Small intestine (tissue), 7 donors: ENCODE data around the gene ROR1. TPM values are rescaled to one million over a fixed set of nuclear protein-coding genes. Genes with fewer than 3 reads are reported as not detected.

Experiments used
- DNase-seq, 2 donors: peaks; one replicate each; pipeline versions ENCODE4 v3.0.0 to v3.0.0-alpha.2; 2013
- FAIRE-seq: peaks from 2 replicates; lab custom pipeline; 2012; peaks lifted over from hg19 to GRCh38; lab: Jason Lieb, UNC
- H3K27ac ChIP-seq, 3 donors: one replicate each; pipeline ENCODE4 v1.5.1; 2013; ENCODE audit warnings: low read length in 2 of 3, mild to moderate bottlenecking in 2 of 3, control low read depth in 1 of 3, inconsistent platforms in 1 of 3, low read depth in 1 of 3, moderate library complexity in 1 of 3
- H3K27me3 ChIP-seq, 3 donors: one replicate each; pipeline ENCODE4 v1.6.1; 2013; ENCODE audit warnings: low read length in 3 of 3, inconsistent platforms in 1 of 3; ENCODE audit not compliant: control insufficient read depth in 3 of 3, insufficient read depth in 3 of 3
- H3K36me3 ChIP-seq, 3 donors: one replicate each; pipeline ENCODE4 v1.6.1; 2013; ENCODE audit warnings: low read length in 3 of 3, inconsistent platforms in 1 of 3, low read depth in 1 of 3, mild to moderate bottlenecking in 1 of 3, moderate library complexity in 1 of 3; ENCODE audit not compliant: control insufficient read depth in 3 of 3, insufficient read depth in 2 of 3
- H3K4me1 ChIP-seq, 3 donors: one replicate each; pipeline ENCODE4 v1.6.1; 2013; ENCODE audit warnings: low read length in 2 of 3, inconsistent platforms in 1 of 3, low read depth in 1 of 3, mild to moderate bottlenecking in 1 of 3, moderate library complexity in 1 of 3; ENCODE audit not compliant: control insufficient read depth in 3 of 3, insufficient read depth in 2 of 3
- H3K4me3 ChIP-seq, 3 donors: one replicate each; pipeline ENCODE4 v1.5.1; 2013; ENCODE audit warnings: low read length in 3 of 3, control low read depth in 1 of 3, inconsistent platforms in 1 of 3, low read depth in 1 of 3, mild to moderate bottlenecking in 1 of 3, moderate library complexity in 1 of 3
- H3K9me3 ChIP-seq, 2 donors: one replicate each; pipeline ENCODE4 v1.6.1; 2013; ENCODE audit warnings: low read depth in 1 of 2, low read length in 1 of 2; ENCODE audit not compliant: control insufficient read depth in 2 of 2, insufficient read depth in 1 of 2
- WGBS, 3 donors: extraction: QIAGEN DNeasy Blood & Tissue Kit; methylation state at CpG; one replicate each; pipeline ENCODE4 v1.1.7; 2013; 5-methylcytosine and 5-hydroxymethylcytosine counted together
- polyA plus RNA-seq, 4 donors: library from polyadenylated mRNA; stranded (reverse) in 3 of 4; unstranded in 1 of 4; fragments of 200-250 nt in 3 of 4; fragments of 120-200 nt in 1 of 4; gene quantifications; one replicate each; pipeline versions ENCODE4 v1.2.1 to v1.2.3, GENCODE V29; 2013
- donor health status: healthy with polysubstance abuse.
- donor health status: control.
- donor health status: control.
- donor health status: Bipolar disorder and iron deficiency.
- donor health status: healthy.

Gene ROR1
- polyA plus RNA-seq, 4 donors, result 0.22 to 3.6 (median 3.2) TPM; not detected in 1

GRCh38 chr1:63931468-63931867 lies 157.7 kb downstream of the ROR1 start:
- no peaks in the 10 kb centered on the region for H3K36me3 ChIP-seq
- H3K4me3 ChIP-seq, result no peak overlapping the region
- DNase-seq (no peak), FAIRE-seq (no peak)
- no peaks in the 10 kb centered on the region for H3K9me3 ChIP-seq
- peaks cover 2 to 14% (median 2%) of the 10 kb centered on the region in 3 donors for H3K4me1 ChIP-seq
- H3K27ac ChIP-seq, result no peak overlapping the region
- 86 to 92% (median 90%) methylated on average over 2 of the region's 2 CpGs for WGBS, 3 donors
- no peaks in the 10 kb centered on the region for H3K27me3 ChIP-seq

- Histone ChIP-seq H3K27me3 (no peaks in the 10 kb centered on the region), H3K9me3 (no peaks in the 10 kb centered on the region), H3K4me3 (no peak overlapping the region), H3K36me3 (no peaks in the 10 kb centered on the region), H3K4me1 (peaks cover 0 to 14% (median 2%) of the 10 kb centered on the region in 3 donors), H3K27ac (no peak overlapping the region)
- 88 to 96% (median 90%) methylated on average over 1 of the region's 1 CpG for WGBS, 3 donors
- DNase-seq, result no peak
- FAIRE-seq, result no peak
Observed at GRCh38 chr1:63934697-63935096, 160.9 kb downstream of the ROR1 start.

- no peaks in the 10 kb centered on the region for H3K36me3 ChIP-seq
- DNase-seq (peak in 1 of 2 donors; percentile 47), FAIRE-seq (no peak)
- H3K27me3 ChIP-seq, result no peaks in the 10 kb centered on the region
- peaks cover 0 to 14% (median 2%) of the 10 kb centered on the region in 3 donors for H3K4me1 ChIP-seq
- peak overlapping the region in 1 of 3 donors; percentile 8 for H3K27ac ChIP-seq
- 61 to 79% (median 63%) methylated on average over 1 of the region's 1 CpG for WGBS, 3 donors
- no peaks in the 10 kb centered on the region for H3K9me3 ChIP-seq
- H3K4me3 ChIP-seq, result no peak overlapping the region
Observed at GRCh38 chr1:63935143-63935542, 161.3 kb downstream of the ROR1 start.

GRCh38 chr1:63935553-63935952 lies 161.7 kb downstream of the ROR1 start:
- FAIRE-seq (no peak), DNase-seq (peak in 1 of 2 donors; percentile 50)
- peak overlapping the region in 1 of 3 donors; percentile 8 for H3K27ac ChIP-seq
- H3K4me1 ChIP-seq, result peaks cover 0 to 14% (median 2%) of the 10 kb centered on the region in 3 donors
- H3K4me3 ChIP-seq, result no peak overlapping the region
- 0 to 16% (median 0%) methylated on average over 1 of the region's 1 CpG for WGBS, 3 donors
- H3K36me3 ChIP-seq, result no peaks in the 10 kb centered on the region
- H3K9me3 ChIP-seq, result no peaks in the 10 kb centered on the region
- H3K27me3 ChIP-seq, result no peaks in the 10 kb centered on the region

- FAIRE-seq (no peak), DNase-seq (no peak)
- Histone ChIP-seq H3K36me3 (no peaks in the 10 kb centered on the region), H3K4me3 (no peak overlapping the region), H3K9me3 (no peaks in the 10 kb centered on the region), H3K4me1 (peaks cover 0 to 14% (median 2%) of the 10 kb centered on the region in 3 donors), H3K27me3 (no peaks in the 10 kb centered on the region), H3K27ac (no peak overlapping the region)
- WGBS, 3 donors, result 97 to 100% (median 98%) methylated on average over 1 of the region's 1 CpG
Observed at GRCh38 chr1:63936276-63936675, 162.5 kb downstream of the ROR1 start.

- H3K4me1 ChIP-seq, result peaks cover 0 to 14% (median 2%) of the 10 kb centered on the region in 3 donors
- no peaks in the 10 kb centered on the region for H3K9me3 ChIP-seq
- DNase-seq (no peak), FAIRE-seq (no peak)
- H3K27ac ChIP-seq, result no peak overlapping the region
- no peaks in the 10 kb centered on the region for H3K36me3 ChIP-seq
- H3K27me3 ChIP-seq, result no peaks in the 10 kb centered on the region
- no peak overlapping the region for H3K4me3 ChIP-seq
- WGBS, 3 donors, result 66 to 78% (median 75%) methylated on average over 2 of the region's 2 CpGs
Observed at GRCh38 chr1:63936801-63937200, 163.0 kb downstream of the ROR1 start.

- no peak for FAIRE-seq
- no peak overlapping the region for H3K27ac ChIP-seq
- WGBS, 3 donors, result 46 to 58% (median 47%) methylated on average over 3 of the region's 3 CpGs
- no peak overlapping the region for H3K4me3 ChIP-seq
- no peaks in the 10 kb centered on the region for H3K27me3 ChIP-seq
- H3K4me1 ChIP-seq, result peaks cover 0 to 14% (median 2%) of the 10 kb centered on the region in 3 donors
- DNase-seq, result no peak
- H3K36me3 ChIP-seq, result no peaks in the 10 kb centered on the region
- H3K9me3 ChIP-seq, result no peaks in the 10 kb centered on the region
Observed at GRCh38 chr1:63937461-63938022, 163.7 kb downstream of the ROR1 start.

GRCh38 chr1:63940440-63940839 lies 166.6 kb downstream of the ROR1 start:
- Histone ChIP-seq H3K4me3 (no peak overlapping the region), H3K4me1 (peaks cover 0 to 7% (median 2%) of the 10 kb centered on the region in 3 donors), H3K27me3 (no peaks in the 10 kb centered on the region), H3K36me3 (peaks cover 0 to 2% (median 0%) of the 10 kb centered on the region in 3 donors), H3K27ac (no peak overlapping the region), H3K9me3 (no peaks in the 10 kb centered on the region)
- WGBS, 3 donors, result 93 to 94% (median 94%) methylated on average over 2 of the region's 2 CpGs
- FAIRE-seq (no peak), DNase-seq (no peak)

GRCh38 chr1:63943393-63943792 lies 169.6 kb downstream of the ROR1 start:
- WGBS, 3 donors, result 74 to 87% (median 77%) methylated on average over 3 of the region's 3 CpGs
- H3K4me3 ChIP-seq, result no peak overlapping the region
- FAIRE-seq, result no peak
- no peak overlapping the region for H3K27ac ChIP-seq
- H3K36me3 ChIP-seq, result peaks cover 0 to 2% (median 0%) of the 10 kb centered on the region in 3 donors
- DNase-seq, result no peak
- H3K9me3 ChIP-seq, result no peaks in the 10 kb centered on the region
- no peaks in the 10 kb centered on the region for H3K27me3 ChIP-seq
- H3K4me1 ChIP-seq, result no peaks in the 10 kb centered on the region
